ENCODE measurements around the gene MARK3. TPM values are rescaled to one million over a fixed set of nuclear protein-coding genes. Genes with fewer than 3 reads are reported as not detected.
"Not testable (repeated sequence)": the region's sequence is repeated elsewhere in the genome, so short reads cannot be mapped to it uniquely, and the experiment has no call there.

Gene MARK3
- total RNA-seq, 1 donor from 2014 or later = 72.3 TPM

DNA sequence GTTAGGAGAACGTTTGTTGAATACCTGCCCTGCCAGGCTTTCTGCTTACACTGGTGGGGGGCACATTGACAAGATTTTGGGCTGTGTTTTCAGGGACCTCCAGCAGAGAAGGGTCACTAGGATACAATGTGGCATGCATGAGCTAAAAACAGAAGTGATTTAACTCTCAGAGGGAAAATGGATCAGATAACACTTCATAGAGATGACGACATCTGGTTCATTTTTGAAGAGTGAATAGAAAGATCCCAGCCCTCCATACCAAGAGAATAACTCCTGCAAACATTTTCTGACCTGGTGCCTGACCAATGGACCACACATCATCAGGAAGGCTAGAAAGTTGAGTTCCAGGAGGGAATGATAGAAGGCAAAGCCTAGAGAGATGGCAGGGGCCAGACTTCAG, 103.7 kb downstream of the MARK3 start:
- no peak for DNase-seq (ENCODE audit: low spot score)

DNA sequence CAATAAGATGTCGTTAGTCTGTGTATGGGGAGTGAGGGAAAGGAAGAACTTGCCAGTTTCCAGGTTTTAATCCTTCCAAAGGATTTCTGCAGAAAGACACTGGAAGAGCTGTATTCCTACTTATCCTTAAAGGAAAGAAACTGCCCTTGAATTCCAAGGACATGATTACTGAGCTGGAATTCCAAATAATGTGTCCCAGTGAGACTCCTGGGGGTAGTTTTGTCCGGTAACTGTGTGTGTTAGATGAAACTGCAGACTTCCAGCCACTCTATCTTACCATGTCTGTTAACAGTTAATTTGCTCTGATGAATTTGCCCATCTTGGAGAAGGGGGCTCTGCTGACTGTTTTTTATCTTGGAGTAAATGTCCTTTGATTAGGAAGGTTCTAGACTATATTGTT, 104.4 kb downstream of the MARK3 start:
- no peak for DNase-seq (ENCODE audit: low spot score)

DNA sequence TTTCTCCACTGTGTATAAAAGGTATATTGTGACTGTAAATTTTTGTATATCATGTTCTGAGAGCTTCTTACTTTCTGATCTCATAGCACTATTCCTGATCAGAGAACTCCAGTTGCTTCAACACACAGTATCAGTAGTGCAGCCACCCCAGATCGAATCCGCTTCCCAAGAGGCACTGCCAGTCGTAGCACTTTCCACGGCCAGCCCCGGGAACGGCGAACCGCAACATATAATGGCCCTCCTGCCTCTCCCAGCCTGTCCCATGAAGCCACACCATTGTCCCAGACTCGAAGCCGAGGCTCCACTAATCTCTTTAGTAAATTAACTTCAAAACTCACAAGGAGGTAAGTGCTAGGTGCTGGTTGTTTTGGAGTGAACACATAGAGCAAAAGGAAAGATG, 106.5 kb downstream of the MARK3 start:
- DNase-seq (ENCODE audit: low spot score) = no peak

DNA sequence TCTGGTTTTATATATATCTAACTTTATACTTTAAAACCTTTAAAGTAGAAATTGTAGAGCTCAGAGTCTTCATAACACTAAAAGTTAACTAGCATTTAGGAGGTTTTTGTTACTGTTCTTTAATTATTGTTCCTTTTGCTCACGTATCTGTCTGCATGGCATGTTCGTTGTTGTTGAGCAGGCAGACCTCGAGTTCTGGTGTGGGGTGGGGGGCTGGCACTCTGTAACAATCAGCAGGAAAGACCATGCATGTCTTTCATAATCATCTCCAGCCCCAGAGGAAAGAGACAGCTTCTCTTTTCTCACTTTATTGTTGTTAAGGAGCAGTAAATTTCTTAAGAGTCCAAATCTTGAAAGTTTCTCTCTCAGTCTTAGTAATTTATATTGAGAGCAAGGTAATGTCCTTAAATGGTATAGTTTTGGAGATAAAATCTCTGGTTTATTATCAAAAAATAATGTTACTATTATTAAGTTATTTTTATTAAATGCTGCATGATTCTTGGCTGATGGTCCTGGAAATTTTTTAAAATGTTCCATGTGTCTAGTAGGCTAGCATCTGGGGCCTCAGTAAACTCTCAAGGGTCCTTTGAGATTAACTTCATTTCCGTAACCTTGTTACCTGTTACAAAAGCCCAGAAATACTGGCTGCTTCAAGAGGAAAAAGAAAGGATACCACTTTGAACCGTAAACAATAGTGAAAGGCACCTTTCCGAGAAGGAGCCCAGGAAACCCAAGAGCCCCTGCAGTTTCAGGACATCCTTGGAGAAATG, 107.1 kb downstream of the MARK3 start:
- DNase-seq (ENCODE audit: low spot score) = no peak

DNA sequence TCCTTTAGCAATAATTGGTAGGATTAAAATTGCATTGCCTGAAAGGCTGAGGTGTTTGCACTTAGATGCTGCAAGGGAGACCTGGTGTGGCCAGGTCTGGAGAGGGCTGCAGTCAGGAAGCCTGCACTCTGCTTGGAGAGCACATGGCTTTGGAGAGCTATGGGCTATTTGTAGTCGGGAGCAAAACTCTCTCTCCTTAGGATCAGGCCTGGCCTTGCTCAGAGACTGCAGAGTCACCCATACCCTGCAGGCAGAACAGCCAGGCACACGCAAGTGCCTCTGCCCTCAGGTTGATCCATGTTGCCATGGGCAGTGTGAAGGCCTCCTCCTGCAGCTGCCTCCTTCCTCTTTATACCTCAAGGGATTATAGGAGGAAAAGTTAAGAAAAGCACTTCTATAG, 110.6 kb downstream of the MARK3 start:
- DNase-seq (ENCODE audit: low spot score) = no peak

DNA sequence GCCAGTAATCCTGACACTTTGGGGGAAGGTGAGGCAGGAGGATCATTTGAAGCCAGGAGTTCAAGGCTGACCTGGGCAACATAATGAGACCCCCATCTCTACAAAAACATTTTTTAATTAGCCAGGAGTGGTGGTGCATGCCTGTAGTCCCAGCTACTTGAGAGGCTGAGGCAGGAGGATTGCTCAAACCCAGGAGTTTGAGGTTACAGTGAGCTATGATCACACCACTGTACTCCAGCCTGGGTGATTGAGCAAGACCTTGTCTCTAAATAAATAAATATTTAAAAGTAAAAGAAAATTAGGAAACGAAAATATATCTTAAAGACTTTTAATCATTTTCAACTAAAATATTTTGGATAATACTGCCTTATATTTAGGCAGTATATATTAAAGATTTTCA, 111.6 kb downstream of the MARK3 start:
- no peak for DNase-seq (ENCODE audit: low spot score)

DNA sequence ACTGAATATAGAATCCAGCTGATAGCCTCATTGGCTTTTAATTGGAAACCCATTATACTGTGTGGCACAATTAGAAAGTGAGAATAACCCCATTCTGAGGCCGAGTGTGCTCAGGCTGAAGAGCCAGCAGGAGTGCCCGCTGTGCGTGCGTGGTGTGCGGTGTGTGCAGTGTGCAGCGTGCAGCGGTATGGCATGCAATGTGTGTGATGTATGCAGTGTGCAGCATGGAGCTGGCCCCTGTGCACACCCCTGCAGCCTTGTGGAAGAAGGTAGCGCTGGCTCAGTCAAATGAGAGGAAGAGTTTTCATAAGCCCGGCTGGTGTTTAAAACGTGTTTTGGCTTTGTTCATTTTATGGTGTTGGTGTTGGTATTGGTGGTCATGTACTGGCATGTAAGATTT, 114.5 kb downstream of the MARK3 start:
- DNase-seq (ENCODE audit: low spot score) = no peak

DNA sequence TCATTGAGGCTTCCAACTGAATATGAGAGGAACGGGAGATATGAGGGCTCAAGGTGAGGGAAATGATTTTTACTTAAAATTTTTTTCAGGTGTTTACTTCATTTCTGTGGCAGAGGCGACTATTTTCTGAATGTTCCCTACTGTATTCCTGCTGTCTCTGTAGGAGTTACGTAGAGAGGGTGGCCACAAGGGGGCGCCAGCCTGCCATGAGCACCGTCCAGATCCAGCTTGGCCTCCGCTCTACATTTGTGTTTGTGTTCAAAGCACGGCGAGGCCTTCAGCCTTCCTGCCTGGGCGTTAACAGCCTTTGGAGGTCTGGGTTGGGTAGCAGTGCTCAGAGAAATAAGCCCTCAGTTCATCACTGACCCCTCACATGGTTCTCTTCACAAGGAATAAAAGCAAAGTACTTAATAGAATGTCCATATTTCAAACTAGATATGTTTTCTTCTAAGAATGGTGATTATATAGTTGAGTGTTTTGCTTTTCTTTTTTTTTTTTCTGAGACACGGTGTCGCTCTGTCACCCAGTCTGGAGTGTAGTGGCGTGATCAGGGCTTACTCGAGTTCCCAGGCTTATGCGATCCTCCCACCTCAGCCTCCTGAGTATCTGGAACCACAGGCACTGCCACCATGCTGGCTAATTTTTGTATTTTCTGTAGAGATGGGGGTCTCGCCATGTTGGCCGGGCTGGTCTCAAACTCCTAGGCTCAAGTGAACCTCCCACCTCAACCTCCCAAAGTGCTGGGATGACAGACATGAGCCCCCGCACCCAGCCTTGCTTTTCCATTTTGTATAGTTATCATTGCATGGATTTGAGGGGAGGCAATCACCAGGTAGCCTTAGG, 115.2 kb downstream of the MARK3 start:
- DNase-seq (ENCODE audit: low spot score) = peak; percentile 90

DNA sequence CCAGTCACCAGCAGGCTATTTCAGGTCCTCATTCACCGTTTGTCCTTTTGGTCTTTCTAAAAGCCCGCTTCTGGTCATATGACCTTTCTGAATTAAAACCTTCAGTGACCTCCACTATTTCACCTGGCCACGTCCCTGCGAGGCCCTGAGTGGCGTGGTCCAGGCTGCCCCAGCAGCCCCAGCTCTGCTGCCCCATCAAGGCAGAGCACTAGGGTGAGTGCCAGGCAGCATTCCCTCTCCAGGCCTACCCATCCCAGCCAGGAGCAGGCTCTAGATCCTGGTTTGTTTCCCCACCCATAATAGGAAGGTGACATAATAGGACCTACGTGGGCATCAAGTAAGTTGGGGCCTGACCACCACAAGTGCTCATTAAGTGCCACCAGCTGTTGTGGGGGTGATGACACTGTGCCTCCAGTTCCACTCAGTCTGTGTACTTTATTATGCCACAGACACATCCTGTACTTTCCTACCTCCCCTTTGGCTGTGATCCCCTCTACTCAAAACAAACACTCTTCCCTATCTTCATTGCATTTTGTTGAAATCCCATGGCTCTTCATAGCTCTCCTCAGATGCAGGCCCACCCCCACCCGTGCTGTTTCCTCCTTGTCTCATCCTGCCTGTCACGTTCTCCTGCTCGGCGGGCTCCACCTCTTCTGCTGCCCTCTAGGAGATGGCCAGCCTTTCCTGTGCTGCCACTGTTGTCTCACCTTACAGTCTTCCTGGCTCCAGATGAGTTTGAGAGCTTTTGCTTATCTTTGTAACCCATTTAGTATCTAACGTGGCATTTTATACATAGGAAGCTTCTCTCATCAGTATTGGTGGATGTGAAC, 116.0 kb downstream of the MARK3 start:
- DNase-seq (ENCODE audit: low spot score) = no peak

DNA sequence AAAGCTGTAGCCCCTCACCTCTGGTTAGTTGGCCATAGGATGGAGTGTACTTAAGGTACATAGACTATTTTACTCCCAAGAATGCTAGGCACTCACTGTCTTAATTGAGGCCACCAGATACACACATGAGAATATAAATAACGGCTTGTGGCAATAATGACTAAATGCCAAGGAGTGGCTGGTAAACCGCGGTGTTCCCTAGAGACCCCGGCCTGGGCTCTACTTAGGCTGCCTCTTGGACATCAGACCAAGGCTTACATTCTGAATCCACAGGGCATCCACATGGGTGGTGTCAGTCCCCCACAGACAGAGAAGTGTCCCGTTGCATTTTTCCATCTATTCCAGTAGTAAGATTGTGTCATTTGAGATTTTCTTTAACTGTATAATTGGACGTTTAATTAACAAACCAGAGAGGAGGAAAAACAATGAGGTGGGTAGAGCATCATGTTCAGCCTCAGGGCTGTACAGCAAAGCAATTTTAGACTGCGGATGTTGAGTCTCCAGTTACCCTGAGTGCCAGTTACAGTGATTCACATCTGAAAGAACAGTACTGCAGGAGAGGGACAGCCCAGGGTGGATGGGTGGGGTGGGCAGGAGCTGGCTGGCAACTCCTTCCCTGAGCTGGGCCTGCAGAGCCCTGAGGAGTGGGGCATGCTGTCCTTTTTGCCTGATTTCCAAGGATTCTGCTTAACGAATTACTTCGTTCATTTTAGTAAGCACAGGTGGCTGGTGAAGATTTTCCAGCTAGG, 116.9 kb downstream of the MARK3 start:
- DNase-seq (ENCODE audit: low spot score) = no peak

DNA sequence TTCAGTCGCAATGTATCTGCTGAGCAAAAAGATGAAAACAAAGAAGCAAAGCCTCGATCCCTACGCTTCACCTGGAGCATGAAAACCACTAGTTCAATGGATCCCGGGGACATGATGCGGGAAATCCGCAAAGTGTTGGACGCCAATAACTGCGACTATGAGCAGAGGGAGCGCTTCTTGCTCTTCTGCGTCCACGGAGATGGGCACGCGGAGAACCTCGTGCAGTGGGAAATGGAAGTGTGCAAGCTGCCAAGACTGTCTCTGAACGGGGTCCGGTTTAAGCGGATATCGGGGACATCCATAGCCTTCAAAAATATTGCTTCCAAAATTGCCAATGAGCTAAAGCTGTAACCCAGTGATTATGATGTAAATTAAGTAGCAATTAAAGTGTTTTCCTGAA, 117.7 kb downstream of the MARK3 start:
- DNase-seq (ENCODE audit: low spot score) = no peak

DNA sequence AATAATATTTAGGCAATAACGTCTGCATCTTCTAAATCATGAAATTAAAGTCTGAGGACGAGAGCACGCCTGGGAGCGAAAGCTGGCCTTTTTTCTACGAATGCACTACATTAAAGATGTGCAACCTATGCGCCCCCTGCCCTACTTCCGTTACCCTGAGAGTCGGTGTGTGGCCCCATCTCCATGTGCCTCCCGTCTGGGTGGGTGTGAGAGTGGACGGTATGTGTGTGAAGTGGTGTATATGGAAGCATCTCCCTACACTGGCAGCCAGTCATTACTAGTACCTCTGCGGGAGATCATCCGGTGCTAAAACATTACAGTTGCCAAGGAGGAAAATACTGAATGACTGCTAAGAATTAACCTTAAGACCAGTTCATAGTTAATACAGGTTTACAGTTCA, 118.1 kb downstream of the MARK3 start:
- no peak for DNase-seq (ENCODE audit: low spot score)

DNA sequence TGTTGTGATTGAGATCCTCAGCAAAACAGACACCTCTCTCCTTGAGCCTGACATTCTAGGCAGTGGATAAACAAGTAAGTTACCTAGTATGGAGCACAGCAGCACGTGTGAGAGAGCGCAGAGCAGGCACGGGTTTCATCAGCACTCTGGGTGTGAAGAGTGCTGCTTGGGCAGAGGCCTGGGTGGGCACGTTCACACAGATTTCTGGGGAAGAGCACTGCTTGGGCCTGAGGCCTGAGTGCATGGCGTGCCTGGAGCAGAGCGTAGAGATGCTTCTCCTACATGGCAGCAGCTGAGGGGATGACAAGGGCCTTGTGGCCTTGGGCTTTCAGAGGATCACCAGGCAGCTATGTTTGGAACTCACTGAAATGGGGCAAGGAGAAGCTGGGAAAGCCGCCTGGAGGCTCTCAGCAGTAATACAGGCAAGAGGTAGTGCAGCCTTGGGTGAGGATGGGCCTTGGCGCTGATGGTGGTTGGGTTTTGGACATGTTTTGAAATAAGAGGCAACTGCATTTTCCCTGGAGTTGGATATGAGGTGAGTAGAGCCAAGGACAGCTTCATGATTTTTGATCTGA, 119.9 kb downstream of the MARK3 start:
- DNase-seq (ENCODE audit: low spot score) = no peak

DNA sequence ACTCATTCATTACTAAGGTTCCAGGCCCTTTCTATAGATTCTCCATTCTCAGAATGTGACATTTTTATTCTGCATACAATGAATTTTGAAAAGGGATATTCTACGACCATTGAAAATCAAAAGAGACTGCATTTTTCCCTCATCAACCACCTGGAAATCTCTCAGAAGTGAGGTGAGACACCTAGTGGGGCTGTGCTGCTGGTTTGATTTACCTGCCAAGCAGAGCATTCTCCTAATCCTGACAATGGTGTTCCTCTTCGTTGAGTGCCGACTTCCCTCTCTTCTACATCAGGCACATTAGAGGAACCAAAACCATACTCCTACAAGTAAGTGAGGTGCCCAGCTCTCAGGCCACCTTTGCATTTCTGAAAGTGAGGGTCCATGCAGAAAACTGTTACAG, 122.5 kb downstream of the MARK3 start:
- DNase-seq (ENCODE audit: low spot score) = no peak

DNA sequence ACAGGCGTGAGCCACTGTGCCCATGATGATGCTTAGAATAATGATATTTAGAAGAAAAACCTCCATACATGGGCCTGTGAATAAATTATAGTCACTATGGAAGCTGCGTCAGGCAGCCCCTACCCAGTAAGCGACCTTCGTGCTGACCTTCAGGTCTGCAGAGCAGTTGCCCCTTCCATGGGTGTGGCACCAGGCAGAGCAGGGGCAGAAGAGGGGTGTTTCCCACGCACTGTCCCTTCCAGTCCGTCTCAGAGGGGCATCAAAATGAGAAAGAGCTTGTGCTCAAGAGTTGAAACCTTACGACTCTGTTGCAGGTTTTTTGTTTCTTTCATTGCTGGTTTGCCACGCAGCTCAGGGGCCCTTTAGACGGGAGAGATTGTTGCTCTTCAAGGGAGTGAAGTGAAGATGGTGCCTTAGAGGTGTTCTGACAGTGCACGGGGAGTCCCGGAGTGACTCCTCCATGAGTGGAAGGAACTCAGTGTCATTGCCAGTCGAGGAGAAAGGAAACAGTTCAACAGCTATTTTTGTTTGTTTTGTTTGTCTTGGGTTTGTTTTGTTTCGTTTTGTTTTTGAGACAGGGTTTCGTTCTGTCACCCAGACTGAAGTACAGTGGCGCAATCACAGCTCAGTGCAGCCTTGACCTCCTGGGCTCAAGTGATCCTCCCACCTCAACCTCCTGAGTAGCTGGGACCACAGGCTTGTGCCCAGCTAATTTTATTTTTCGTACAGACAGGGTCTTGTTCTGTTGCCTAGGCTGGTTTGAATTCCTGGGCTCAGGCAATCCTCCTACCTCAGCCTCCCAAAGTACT, 123.5 kb downstream of the MARK3 start:
- DNase-seq (ENCODE audit: low spot score) = no peak

DNA sequence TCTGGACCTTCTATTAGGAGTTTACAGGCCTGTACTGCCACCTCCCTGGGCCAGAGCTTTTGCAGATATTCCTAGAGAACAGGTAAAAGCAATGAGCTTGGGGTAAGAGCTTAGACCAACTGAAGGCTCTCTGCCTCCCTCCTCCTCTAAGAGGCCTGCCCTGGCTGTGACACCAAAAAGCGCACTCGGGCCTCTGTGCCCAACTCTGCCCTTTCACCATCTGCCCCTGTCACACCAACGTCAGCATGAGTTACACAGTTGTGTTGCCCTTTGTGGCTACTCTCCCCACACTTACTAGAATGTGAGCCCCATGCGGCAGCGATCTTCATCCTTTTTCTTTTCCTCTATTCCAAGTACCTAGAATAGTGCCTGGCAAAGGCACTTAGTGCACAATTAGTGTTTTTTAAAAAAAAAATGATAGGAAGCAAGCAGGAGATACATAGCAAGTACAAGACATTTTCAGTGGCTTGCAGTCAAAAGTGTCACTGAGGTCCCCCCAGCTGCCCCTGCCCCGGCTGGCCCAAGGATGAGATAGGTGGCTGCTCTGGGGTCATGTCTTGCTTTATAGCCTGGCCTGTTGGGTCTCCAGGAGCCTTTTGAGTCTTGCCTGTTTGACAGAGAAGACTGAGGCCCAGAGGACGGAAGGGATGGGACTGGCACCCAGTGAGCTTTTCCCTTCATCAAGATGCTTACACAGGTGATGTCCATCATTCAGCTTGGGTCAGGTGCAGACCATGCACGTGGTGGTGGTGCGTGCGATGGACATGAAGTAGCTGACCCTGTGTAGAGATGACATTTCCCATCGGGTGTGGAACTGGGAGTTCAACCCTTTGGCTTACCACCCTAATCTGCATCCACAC, 124.9 kb downstream of the MARK3 start:
- DNase-seq (ENCODE audit: low spot score) = no peak

DNA sequence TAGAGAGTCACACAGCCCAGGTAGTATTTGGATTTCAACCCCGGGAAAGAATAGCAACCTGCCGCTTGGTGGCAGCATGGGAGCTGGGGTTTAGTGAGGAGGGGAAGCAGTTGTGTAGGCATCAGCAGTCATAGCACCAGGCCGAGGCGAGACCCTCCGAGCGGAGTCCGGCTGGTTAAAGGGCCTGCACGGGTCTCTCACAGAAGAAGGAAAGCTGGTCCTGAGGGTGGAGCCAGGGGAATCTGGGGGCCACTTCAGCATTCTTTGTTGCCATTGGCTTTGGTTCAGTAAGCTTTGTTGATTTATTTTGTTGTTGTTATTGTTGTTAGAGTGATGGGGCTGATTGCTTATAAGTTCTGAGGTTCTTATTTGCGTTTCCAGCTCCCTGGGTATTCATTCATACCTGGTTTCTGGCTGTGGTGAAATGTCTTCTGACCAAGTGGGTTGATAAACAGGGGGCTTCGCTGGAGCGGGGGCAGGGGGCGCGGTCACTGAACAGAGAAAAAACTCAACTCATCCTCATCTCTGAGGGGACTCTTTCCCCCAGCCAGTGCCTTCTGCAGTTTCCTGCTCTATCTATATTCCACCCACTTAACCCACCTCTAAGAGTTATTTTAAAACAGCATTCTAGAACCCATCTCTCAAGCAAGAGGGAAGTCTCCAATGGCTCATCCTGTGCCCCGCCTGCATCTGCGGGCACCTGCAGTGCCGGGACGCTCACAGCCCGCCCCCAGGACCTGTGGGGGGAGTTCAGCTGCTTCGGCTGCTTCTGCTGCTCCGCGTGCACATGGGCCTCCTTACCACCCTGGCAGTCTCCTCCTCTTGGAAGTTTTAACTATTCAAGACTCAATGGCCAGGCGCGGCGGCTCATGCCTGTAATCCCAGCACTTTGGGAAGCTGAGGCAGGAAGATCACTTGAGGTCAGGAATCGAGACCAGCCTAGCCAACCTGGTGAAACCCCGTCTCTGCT, 125.8 kb downstream of the MARK3 start:
- no peak for DNase-seq (ENCODE audit: low spot score)

DNA sequence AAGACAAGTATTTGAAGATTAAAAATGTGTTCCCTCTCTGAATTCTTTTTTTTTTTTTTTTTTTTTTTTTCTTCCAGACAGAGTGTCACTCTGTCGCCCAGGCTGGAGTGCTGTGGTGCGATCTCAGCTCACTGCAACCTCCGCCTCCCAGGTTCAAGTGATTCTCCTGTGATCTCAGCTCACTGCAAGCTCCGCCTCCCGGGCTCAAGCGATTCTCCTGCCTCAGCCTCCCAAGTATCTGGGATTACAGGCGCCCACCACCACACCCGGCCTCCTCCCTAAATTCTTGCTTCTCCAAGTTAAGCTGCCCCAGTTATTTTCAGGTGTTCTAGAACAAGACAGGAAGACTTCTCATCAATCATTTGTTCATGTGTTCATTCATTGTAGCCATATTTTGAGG, 127.0 kb downstream of the MARK3 start:
- not testable (repeated sequence) for DNase-seq (ENCODE audit: low spot score)

Measured in mucosa of gallbladder (tissue), 1 donor.